Upper lobe of left lung (tissue), 6 donors: ENCODE results near the gene LRRC8D. TPM values are rescaled to one million over a fixed set of nuclear protein-coding genes. Genes with fewer than 3 reads are reported as not detected.

Experiments
- ATAC-seq, 2 donors: fragments of 200-7000 bp; cut with Tn5 transposase; one replicate each; pipeline ENCODE4 v1.9.1; 2022; ENCODE audit warnings: mild to moderate bottlenecking in 2 of 2, moderate library complexity in 2 of 2; ENCODE audit not compliant: low FRiP score in 2 of 2
- DNase-seq, 2 donors: peaks; one replicate each; pipeline ENCODE4 v3.0.0-alpha.2; 2019 to 2020
- H3K27ac ChIP-seq, 4 donors: fragments of 200-600 bp; sonication (generic); one replicate each; pipeline ENCODE4 v1.5.1; 2016 to 2019
- H3K27me3 ChIP-seq, 4 donors: fragments of 200-600 bp; sonication (generic); one replicate each; pipeline ENCODE4 v1.5.1; 2017 to 2019
- H3K36me3 ChIP-seq, 4 donors: fragments of 200-600 bp; sonication (generic); one replicate each; pipeline ENCODE4 v1.5.1; 2016 to 2019
- H3K4me1 ChIP-seq, 4 donors: fragments of 200-600 bp; sonication (generic); one replicate each; pipeline ENCODE4 v1.5.1; 2018 to 2019
- H3K4me3 ChIP-seq, 4 donors: fragments of 200-600 bp; sonication (generic); one replicate each; pipeline ENCODE4 v1.5.1; 2017 to 2019; ENCODE audit warnings: mild to moderate bottlenecking in 2 of 4, moderate library complexity in 1 of 4
- H3K9me3 ChIP-seq, 4 donors: fragments of 200-600 bp; sonication (generic); one replicate each; pipeline ENCODE4 v1.5.1; 2018 to 2019
- EP300 ChIP-seq, 4 donors: sonication (generic); formaldehyde crosslinking; IDR thresholded peaks; one replicate each; pipeline ENCODE4 v1.5.1; 2017; ENCODE audit warnings: antibody characterized with exemption in 4 of 4, control low read depth in 2 of 4
- POLR2A ChIP-seq, 4 donors: fragments of 450-650 bp; IDR thresholded peaks; one replicate each; pipeline ENCODE4 v1.5.1; 2016 to 2017; ENCODE audit warnings: antibody characterized with exemption in 4 of 4, mild to moderate bottlenecking in 2 of 4
- POLR2AphosphoS5 ChIP-seq, 2 donors: sonication (generic); formaldehyde crosslinking; IDR thresholded peaks; one replicate each; pipeline ENCODE4 v1.5.1; 2017; ENCODE audit warnings: antibody characterized with exemption in 2 of 2
- WGBS, 2 donors: methylation state at CpG; one replicate each; pipeline ENCODE4 v1.1.5; 2017 to 2018; 5-methylcytosine and 5-hydroxymethylcytosine counted together
- total RNA-seq, 6 donors: library from RNA; depleted of rRNA in 4 of 6; stranded (reverse); fragments of >200 nt in 4 of 6; gene quantifications; one replicate each; pipeline versions ENCODE4 v1.1.0 to v1.2.1, GENCODE V29; 2016 to 2021
- TF ChIP-seq, protein P1 (sequence below), 6 experiments: fragments of 450-650 bp in 4 of 6; fragments of 200-600 bp in 2 of 6; sonication (generic) in 2 of 6; IDR thresholded peaks; one replicate each; pipeline ENCODE4 v1.5.1; 2016 to 2019; ENCODE audit warnings: antibody characterized with exemption in 6 of 6
- donor health status: DM: no; HTN: no; CAD: no; lungs with moderate emphysema.
- donor health status: DM: no; HTN: yes; CAD: no; lungs with severe emphysema.

Gene LRRC8D
- total RNA-seq, 6 donors from 2014 or later: 3.7 to 24.0 (median 12.2) TPM

DNA sequence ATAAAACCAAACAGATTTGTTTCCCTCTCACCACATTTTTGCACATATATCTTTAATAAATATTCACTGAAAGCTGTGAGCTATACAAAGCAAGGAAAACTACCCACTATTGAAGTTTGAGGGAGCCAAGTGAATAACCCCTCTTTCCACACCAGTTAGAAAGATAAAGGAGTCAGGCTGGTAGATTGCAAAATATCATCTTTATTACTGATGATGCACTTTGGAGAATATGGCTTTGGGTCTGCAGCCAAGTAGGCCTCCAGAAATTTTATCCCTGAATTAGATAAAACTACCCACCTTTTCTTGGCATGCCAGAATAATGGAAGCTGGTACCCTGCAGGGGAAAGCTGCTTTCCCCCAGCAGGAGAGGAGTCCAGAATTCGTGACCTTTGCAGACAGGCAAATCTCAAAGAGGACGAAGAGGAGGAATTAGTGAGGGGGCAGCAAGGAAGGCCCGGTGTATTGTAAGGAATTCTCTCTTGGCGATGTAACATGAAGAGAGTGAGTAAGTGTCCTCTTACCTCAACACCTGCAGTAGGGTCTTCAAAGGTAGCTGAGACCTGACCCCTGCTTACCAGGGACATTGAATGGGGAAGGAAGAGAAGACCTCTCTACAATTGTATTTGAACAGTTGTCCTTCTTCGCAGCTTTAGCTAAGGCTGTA lies 84.7 kb downstream of the LRRC8D start:
- Histone ChIP-seq H3K27ac (no peak overlapping the region), H3K27me3 (no peaks in the 10 kb centered on the region), H3K4me3 (no peak overlapping the region), H3K4me1 (peaks cover 16 to 22% (median 20%) of the 10 kb centered on the region in 4 donors), H3K9me3 (no peaks in the 10 kb centered on the region), H3K36me3 (no peaks in the 10 kb centered on the region)
- WGBS, 2 donors: 91 to 97% methylated on average over 5 of the region's 5 CpGs
- no peak for ATAC-seq
- no peak for DNase-seq
- TF ChIP-seq, protein P1, sequence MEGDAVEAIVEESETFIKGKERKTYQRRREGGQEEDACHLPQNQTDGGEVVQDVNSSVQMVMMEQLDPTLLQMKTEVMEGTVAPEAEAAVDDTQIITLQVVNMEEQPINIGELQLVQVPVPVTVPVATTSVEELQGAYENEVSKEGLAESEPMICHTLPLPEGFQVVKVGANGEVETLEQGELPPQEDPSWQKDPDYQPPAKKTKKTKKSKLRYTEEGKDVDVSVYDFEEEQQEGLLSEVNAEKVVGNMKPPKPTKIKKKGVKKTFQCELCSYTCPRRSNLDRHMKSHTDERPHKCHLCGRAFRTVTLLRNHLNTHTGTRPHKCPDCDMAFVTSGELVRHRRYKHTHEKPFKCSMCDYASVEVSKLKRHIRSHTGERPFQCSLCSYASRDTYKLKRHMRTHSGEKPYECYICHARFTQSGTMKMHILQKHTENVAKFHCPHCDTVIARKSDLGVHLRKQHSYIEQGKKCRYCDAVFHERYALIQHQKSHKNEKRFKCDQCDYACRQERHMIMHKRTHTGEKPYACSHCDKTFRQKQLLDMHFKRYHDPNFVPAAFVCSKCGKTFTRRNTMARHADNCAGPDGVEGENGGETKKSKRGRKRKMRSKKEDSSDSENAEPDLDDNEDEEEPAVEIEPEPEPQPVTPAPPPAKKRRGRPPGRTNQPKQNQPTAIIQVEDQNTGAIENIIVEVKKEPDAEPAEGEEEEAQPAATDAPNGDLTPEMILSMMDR (IDR thresholded peaks at IDR 0.05): no peak
- TF ChIP-seq EP300 (IDR thresholded peaks at IDR 0.05) (no peak), POLR2A (IDR thresholded peaks at IDR 0.05) (no peak), POLR2AphosphoS5 (IDR thresholded peaks at IDR 0.05) (no peak)

DNA sequence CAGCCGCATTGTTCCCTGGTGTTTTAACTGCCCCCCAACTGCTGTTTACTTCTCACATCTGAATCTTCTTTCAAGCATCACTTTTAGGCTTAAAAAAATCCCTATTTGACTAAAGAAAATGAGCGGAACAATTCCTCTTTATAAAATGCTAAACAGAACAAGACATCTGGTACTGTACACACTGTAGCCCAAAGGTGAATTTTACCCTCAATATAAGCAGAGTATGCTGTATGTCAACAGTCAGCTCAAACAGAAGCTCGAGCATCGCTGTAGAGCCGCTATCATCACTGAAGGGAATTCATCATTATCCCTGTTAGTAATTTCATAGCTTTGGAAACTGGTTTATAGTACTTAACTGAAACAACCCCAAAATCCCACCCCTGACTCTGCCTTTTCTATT lies 85.3 kb downstream of the LRRC8D start:
- H3K9me3 ChIP-seq: no peaks in the 10 kb centered on the region
- no peak overlapping the region for H3K27ac ChIP-seq
- no peaks in the 10 kb centered on the region for H3K36me3 ChIP-seq
- H3K4me3 ChIP-seq: no peak overlapping the region
- ATAC-seq (no peak), DNase-seq (no peak)
- WGBS, 2 donors: 88 to 97% methylated on average over 5 of the region's 5 CpGs
- H3K4me1 ChIP-seq: peaks cover 16 to 22% (median 20%) of the 10 kb centered on the region in 4 donors
- TF ChIP-seq POLR2A (IDR thresholded peaks at IDR 0.05) (no peak), EP300 (IDR thresholded peaks at IDR 0.05) (no peak), POLR2AphosphoS5 (IDR thresholded peaks at IDR 0.05) (no peak)
- TF ChIP-seq, protein P1 (IDR thresholded peaks at IDR 0.05): no peak
- H3K27me3 ChIP-seq: no peaks in the 10 kb centered on the region

DNA sequence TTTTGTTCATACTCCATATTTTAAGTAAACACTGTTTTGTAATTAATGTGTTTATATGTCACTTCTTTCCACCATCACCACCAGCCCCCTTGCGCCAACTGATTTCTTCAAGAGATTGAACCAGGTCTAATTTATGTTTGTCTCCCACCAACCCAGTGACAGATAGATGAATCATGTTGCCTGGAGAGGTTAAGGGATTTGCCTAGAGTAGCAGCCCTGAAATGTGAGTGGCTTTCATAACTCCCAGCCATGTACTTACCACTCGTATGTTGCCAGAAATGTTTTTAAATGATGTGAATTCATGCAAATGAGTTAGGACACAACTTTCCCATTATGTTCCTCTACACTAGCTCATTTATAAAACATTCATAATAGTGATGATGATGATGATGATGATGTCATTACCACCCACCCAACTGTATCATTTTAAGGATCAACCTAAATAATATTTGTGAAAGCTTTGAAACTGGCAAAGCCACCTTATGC lies 86.9 kb downstream of the LRRC8D start:
- Histone ChIP-seq H3K4me3 (no peak overlapping the region), H3K27me3 (no peaks in the 10 kb centered on the region), H3K27ac (no peak overlapping the region), H3K4me1 (peaks cover 16 to 22% (median 20%) of the 10 kb centered on the region in 4 donors), H3K9me3 (no peaks in the 10 kb centered on the region), H3K36me3 (no peaks in the 10 kb centered on the region)
- 90 to 98% methylated on average over 2 of the region's 2 CpGs for WGBS, 2 donors
- no peak for TF ChIP-seq EP300 (IDR thresholded peaks at IDR 0.05)
- no peak for TF ChIP-seq POLR2A (IDR thresholded peaks at IDR 0.05)
- TF ChIP-seq, protein P1 (IDR thresholded peaks at IDR 0.05): no peak
- no peak for TF ChIP-seq POLR2AphosphoS5 (IDR thresholded peaks at IDR 0.05)
- ATAC-seq (no peak), DNase-seq (no peak)

DNA sequence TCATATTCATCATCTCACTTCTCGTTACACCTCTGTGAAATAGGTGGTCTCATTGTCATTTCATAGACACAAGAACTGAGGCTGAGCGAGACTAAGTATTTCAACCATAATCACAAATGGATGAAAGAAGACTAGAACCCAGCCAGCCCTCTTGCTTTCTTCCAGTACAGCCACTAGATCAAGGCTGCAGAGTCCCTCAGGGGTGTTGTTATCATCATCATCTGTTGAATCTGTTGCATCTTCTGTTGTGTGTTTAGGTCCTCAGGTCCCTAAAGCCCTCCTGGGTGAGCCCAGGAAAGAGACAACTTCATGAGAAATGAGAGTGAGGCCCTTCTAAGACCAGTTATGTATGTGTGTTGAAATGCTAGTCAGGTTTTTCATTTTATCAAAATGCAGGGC lies 87.4 kb downstream of the LRRC8D start:
- no peak for ATAC-seq
- peak overlapping the region in 2 of 4 donors; percentile 19 to 44 for H3K27ac ChIP-seq

More for the DNA sequence above, 87.4 kb downstream of the LRRC8D start:
- no peak for DNase-seq
- no peaks in the 10 kb centered on the region for H3K9me3 ChIP-seq
- no peak overlapping the region for H3K4me3 ChIP-seq
- peaks cover 16 to 22% (median 20%) of the 10 kb centered on the region in 4 donors for H3K4me1 ChIP-seq
- 97% methylated on average over 2 of the region's 2 CpGs for WGBS, 2 donors
- H3K27me3 ChIP-seq: no peaks in the 10 kb centered on the region
- no peaks in the 10 kb centered on the region for H3K36me3 ChIP-seq
- TF ChIP-seq, protein P1 (IDR thresholded peaks at IDR 0.05): no peak
- TF ChIP-seq POLR2AphosphoS5 (IDR thresholded peaks at IDR 0.05): no peak
- TF ChIP-seq EP300 (IDR thresholded peaks at IDR 0.05): no peak
- no peak for TF ChIP-seq POLR2A (IDR thresholded peaks at IDR 0.05)
